Caco-2 (cell line): ENCODE results near the gene SERGEF. TPM values are rescaled to one million over a fixed set of nuclear protein-coding genes. Genes with fewer than 3 reads are reported as not detected.
A peak's percentile ranks its signal among the peaks of the same experiment; 100 is the strongest.

Experiments used
- BruUV-seq: library from RNA; stranded (reverse); fragments of 400-500 nt; replicated peaks from 2 replicates; lab custom pipeline; 2021; lab: Mats Ljungman, UMichigan
- CTCF ChIA-PET: fragments of 300-600 bp; sonication (Branson Sonifier 250); formaldehyde crosslinking; loops from one replicate; lab custom pipeline; 2022; ENCODE audit warnings: antibody characterized with exemption; lab: Charles Lee
- POLR2A ChIA-PET: fragments of 300-600 bp; sonication (Branson Sonifier 250); formaldehyde crosslinking; loops from one replicate; lab custom pipeline; 2022; ENCODE audit warnings: antibody characterized with exemption; lab: Charles Lee
- DNase-seq, 2 experiments: peaks; one replicate each; pipeline versions ENCODE4 v3.0.0 to v3.0.0-alpha.2; 2020 to 2022
- H3K27me3 ChIP-seq: replicated peaks from 2 replicates; pipeline ENCODE4 v1.6.0; 2011; ENCODE audit warnings: low read length; ENCODE audit not compliant: control insufficient read depth, insufficient read depth
- H3K36me3 ChIP-seq: 2 replicates; pipeline ENCODE4 v1.5.1; 2011; ENCODE audit warnings: low read length; ENCODE audit not compliant: control insufficient read depth, insufficient read depth
- H3K4me1 ChIP-seq: fragments of 250-450 bp; sonication (Bioruptor Pico); 2 replicates; pipeline ENCODE4 v1.5.1; 2020; ENCODE audit warnings: mild to moderate bottlenecking
- H3K4me3 ChIP-seq: 2 replicates; pipeline ENCODE4 v1.5.1; 2011; ENCODE audit warnings: low read depth, mild to moderate bottlenecking, control low read depth, low read length
- H3K9me3 ChIP-seq: fragments of 250-450 bp; sonication (Bioruptor Pico); 2 replicates; pipeline ENCODE4 v1.5.1; 2020; ENCODE audit warnings: mild to moderate bottlenecking, moderate library complexity
- H3K27ac Mint-ChIP-seq: one replicate; pipeline ENCODE4 v1.8.0; 2022; ENCODE audit warnings: mixed read lengths; ENCODE audit not compliant: unreplicated experiment
- H3K27me3 Mint-ChIP-seq: one replicate; pipeline ENCODE4 v1.8.0; 2022; ENCODE audit warnings: mixed read lengths; ENCODE audit not compliant: insufficient read depth, unreplicated experiment
- H3K36me3 Mint-ChIP-seq: one replicate; pipeline ENCODE4 v1.8.0; 2022; ENCODE audit warnings: mild to moderate bottlenecking, mixed read lengths; ENCODE audit not compliant: insufficient read depth, unreplicated experiment
- H3K4me1 Mint-ChIP-seq: one replicate; pipeline ENCODE4 v1.8.0; 2022; ENCODE audit warnings: low read depth, mixed read lengths; ENCODE audit not compliant: unreplicated experiment
- H3K4me3 Mint-ChIP-seq: one replicate; pipeline ENCODE4 v1.8.0; 2022; ENCODE audit warnings: mild to moderate bottlenecking, moderate library complexity, mixed read lengths; ENCODE audit not compliant: unreplicated experiment
- H3K9me3 Mint-ChIP-seq: one replicate; pipeline ENCODE4 v1.8.0; 2022; ENCODE audit warnings: mixed read lengths; ENCODE audit not compliant: unreplicated experiment
- CTCF ChIP-seq, 2 experiments: fragments of 200-600 bp in 1 of 2; IDR thresholded peaks; 1 replicate in 1 of 2; 2 replicates in 1 of 2; pipeline versions ENCODE4 v1.5.1 to v1.8.0; 2011 to 2022; ENCODE audit warnings: antibody characterized with exemption in 1 of 2, control low read depth in 1 of 2, inconsistent platforms in 1 of 2, low read depth in 1 of 2, low read length in 1 of 2, mild to moderate bottlenecking in 1 of 2, moderate library complexity in 1 of 2; ENCODE audit not compliant: insufficient read depth in 1 of 2, severe bottlenecking in 1 of 2, unreplicated experiment in 1 of 2
- intact Hi-C: fragments of 100-400 bp; cut with micrococcal nuclease; formaldehyde crosslinking; loops from one replicate; pipeline ENCODE4 v1.10.0; 2022; ENCODE audit not compliant: unreplicated experiment
- total RNA-seq: library from RNA; stranded (reverse); gene quantifications from 2 replicates; pipeline ENCODE4 v1.2.3, GENCODE V29; 2022

The SERGEF gene
- total RNA-seq, 1 experiment from 2014 or later, result 17.5 TPM

DNA sequence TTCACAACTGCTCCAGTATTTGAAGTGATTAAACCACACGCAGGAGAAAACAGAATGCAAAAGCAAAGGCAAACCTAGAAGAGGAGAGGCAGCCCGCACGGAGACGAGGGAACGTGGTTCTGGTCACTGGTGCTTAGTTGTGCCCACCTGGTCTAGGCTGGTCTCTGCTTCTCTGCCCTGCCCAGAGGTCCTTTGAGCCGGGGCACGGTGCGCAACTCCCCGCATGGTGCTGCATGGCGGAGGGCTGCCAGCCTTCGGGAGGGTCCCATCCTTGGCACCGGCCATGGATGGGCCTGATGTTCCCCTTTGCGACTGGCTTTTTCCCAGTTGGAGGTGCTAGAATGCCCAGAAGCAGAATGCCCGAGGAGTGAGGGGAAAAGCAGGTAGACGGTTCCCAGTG is 232.2 kb downstream of the SERGEF start:
- H3K4me1 Mint-ChIP-seq, result no peaks in the 10 kb centered on the region
- no peaks in the 10 kb centered on the region for H3K9me3 Mint-ChIP-seq
- Histone ChIP-seq H3K4me1 (no peaks in the 10 kb centered on the region), H3K9me3 (no peaks in the 10 kb centered on the region), H3K4me3 (no peak overlapping the region), H3K27me3 (peaks cover 2% of the 10 kb centered on the region), H3K36me3 (no peaks in the 10 kb centered on the region)
- no peak overlapping the region for H3K4me3 Mint-ChIP-seq
- H3K27me3 Mint-ChIP-seq, result peaks cover 15% of the 10 kb centered on the region
- no peaks in the 10 kb centered on the region for H3K36me3 Mint-ChIP-seq
- TF ChIP-seq CTCF (IDR thresholded peaks at IDR 0.05; ENCODE audit: insufficient read depth in 1 of 2, low read depth in 1 of 2, low read length in 1 of 2, severe bottlenecking in 1 of 2, unreplicated experiment in 1 of 2), result no peak
- CTCF ChIA-PET, result no interaction called here
- intact Hi-C loops, result no loop called here
- no TSS peak for BruUV-seq
- no peak overlapping the region for H3K27ac Mint-ChIP-seq
- POLR2A ChIA-PET, result no interaction called here
- no peak for DNase-seq

DNA sequence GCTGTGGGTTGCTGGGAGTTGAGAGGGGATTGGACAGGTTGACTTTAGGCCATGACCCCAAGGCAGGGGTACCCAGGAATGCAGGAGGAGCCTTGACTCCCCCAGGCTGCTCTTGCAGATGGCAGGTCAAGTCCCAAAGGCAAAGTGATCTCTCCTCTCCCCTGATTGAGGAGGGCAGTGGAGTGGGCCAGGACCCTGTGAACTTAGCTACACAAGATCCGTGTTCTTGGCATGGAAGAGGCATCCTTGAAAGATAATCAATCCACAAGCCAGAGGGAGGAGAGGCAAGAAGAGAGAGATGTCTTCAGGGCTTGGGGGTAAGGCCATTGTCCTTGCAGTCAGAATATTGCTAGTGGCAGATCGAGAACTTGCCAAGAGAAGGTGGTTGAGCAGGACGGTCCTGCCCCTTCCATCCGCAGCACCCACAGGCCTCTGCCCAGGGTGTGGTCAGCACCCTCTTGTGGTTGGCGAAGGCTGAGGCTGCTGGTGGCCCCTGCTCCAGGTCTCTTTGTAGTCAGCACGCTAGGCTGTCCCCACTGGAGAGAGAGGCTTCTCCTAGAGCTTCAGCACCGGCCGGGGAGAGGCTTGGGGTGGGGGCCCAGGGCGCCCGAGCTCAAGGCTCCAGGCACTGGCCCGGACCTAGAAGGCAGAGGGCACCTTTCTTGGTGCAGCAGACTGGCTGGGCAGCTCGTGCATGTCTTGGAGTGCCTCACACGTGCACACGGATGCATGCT is 232.8 kb downstream of the SERGEF start:
- Histone ChIP-seq H3K4me3 (no peak overlapping the region), H3K36me3 (no peaks in the 10 kb centered on the region), H3K27me3 (peaks cover 2% of the 10 kb centered on the region), H3K4me1 (no peaks in the 10 kb centered on the region), H3K9me3 (no peaks in the 10 kb centered on the region)
- H3K4me3 Mint-ChIP-seq, result no peak overlapping the region
- H3K27me3 Mint-ChIP-seq, result peaks cover 19% of the 10 kb centered on the region
- ChIA-PET CTCF (no interaction called here), POLR2A (no interaction called here)
- no peak for DNase-seq
- TF ChIP-seq CTCF (IDR thresholded peaks at IDR 0.05; ENCODE audit: insufficient read depth in 1 of 2, low read depth in 1 of 2, low read length in 1 of 2, severe bottlenecking in 1 of 2, unreplicated experiment in 1 of 2), result peak in 1 of 2 experiments; percentile 3
- intact Hi-C loops, result no loop called here
- no peak overlapping the region for H3K27ac Mint-ChIP-seq
- H3K4me1 Mint-ChIP-seq, result no peaks in the 10 kb centered on the region
- H3K36me3 Mint-ChIP-seq, result no peaks in the 10 kb centered on the region
- BruUV-seq, result no TSS peak
- H3K9me3 Mint-ChIP-seq, result no peaks in the 10 kb centered on the region

GRCh38 chr11:17778956-17779860 is 233.6 kb downstream of the SERGEF start:
- BruUV-seq, result no TSS peak
- no peaks in the 10 kb centered on the region for H3K9me3 Mint-ChIP-seq
- H3K36me3 ChIP-seq, result no peaks in the 10 kb centered on the region
- no peaks in the 10 kb centered on the region for H3K36me3 Mint-ChIP-seq
- no peak overlapping the region for H3K4me3 Mint-ChIP-seq
- peaks cover 19% of the 10 kb centered on the region for H3K27me3 Mint-ChIP-seq
- peaks cover 2% of the 10 kb centered on the region for H3K27me3 ChIP-seq
- no peak for DNase-seq
- no peaks in the 10 kb centered on the region for H3K4me1 ChIP-seq
- no peak overlapping the region for H3K4me3 ChIP-seq
- no peaks in the 10 kb centered on the region for H3K4me1 Mint-ChIP-seq
- CTCF ChIA-PET, result interaction anchor here (1.0 kb wide), 1 partner anchor 48 kb away, joined by 3 read pairs; no protein-coding TSS in a partner anchor
- no peaks in the 10 kb centered on the region for H3K9me3 ChIP-seq
- no peak for TF ChIP-seq CTCF (IDR thresholded peaks at IDR 0.05; ENCODE audit: insufficient read depth in 1 of 2, low read depth in 1 of 2, low read length in 1 of 2, severe bottlenecking in 1 of 2, unreplicated experiment in 1 of 2)
- POLR2A ChIA-PET, result no interaction called here
- intact Hi-C loops, result no loop called here
- H3K27ac Mint-ChIP-seq, result no peak overlapping the region
